Lower leg skin (tissue), 4 donors: Measurements from ENCODE around the gene OR4D1. TPM values are rescaled to one million over a fixed set of nuclear protein-coding genes. Genes with fewer than 3 reads are reported as not detected.

Source experiments
- DNase-seq, 2 donors: peaks; one replicate each; pipeline ENCODE4 v3.0.0-alpha.2; 2019; ENCODE audit warnings: low spot score in 2 of 2
- H3K4me3 ChIP-seq: fragments of 200-600 bp; sonication (generic); 2 replicates; pipeline ENCODE4 v1.5.1; 2017; ENCODE audit warnings: mild to moderate bottlenecking, low read depth; ENCODE audit not compliant: poor library complexity, severe bottlenecking
- CTCF ChIP-seq, 3 donors: fragments of 450-650 bp; IDR thresholded peaks; one replicate each; pipeline ENCODE4 v1.5.1; 2016; ENCODE audit warnings: antibody characterized with exemption in 3 of 3, mild to moderate bottlenecking in 3 of 3, moderate library complexity in 2 of 3
- POLR2A ChIP-seq, 2 donors: fragments of 450-650 bp; IDR thresholded peaks; one replicate each; pipeline ENCODE4 v1.6.1; 2016 to 2017; ENCODE audit warnings: antibody characterized with exemption in 2 of 2, mild to moderate bottlenecking in 1 of 2, moderate library complexity in 1 of 2
- WGBS, 2 donors: methylation state at CpG; one replicate each; pipeline ENCODE4 v1.1.5; 2018; 5-methylcytosine and 5-hydroxymethylcytosine counted together
- intact Hi-C: fragments of 100-400 bp; cut with DNase I; formaldehyde crosslinking; loops from one replicate; pipeline ENCODE4 v1.15.0; 2023; ENCODE audit warnings: low total_unique reads
- total RNA-seq, 4 donors: library from RNA; depleted of rRNA; stranded (reverse); fragments of >200 nt; gene quantifications; one replicate each; pipeline ENCODE4 v1.1.0, GENCODE V29; 2016

Gene OR4D1
- total RNA-seq, 4 donors from 2014 or later = 0.17 TPM; not detected in 3

GRCh38 chr17:58207451-58207850 lies 59.3 kb downstream of the OR4D1 start:
- whole genome bisulfite sequencing, 2 donors = 68 to 77% methylated on average over 3 of the region's 3 CpGs
- DNase-seq = no peak
- intact Hi-C loops = no loop called here
- TF ChIP-seq CTCF (IDR thresholded peaks at IDR 0.05) (no peak), POLR2A (IDR thresholded peaks at IDR 0.05) (no peak)
- H3K4me3 ChIP-seq = no peak overlapping the region

GRCh38 chr17:58208344-58208743 lies 60.2 kb downstream of the OR4D1 start:
- DNase-seq = no peak
- intact Hi-C loops = no loop called here
- TF ChIP-seq CTCF (IDR thresholded peaks at IDR 0.05) (no peak), POLR2A (IDR thresholded peaks at IDR 0.05) (no peak)
- WGBS, 2 donors = 93 to 98% methylated on average over 5 of the region's 5 CpGs
- no peak overlapping the region for H3K4me3 ChIP-seq

Other genes starting within 250 kb of the OR4D1 start
- gene CUEDC1, start 193.0 kb upstream of the OR4D1 start, total RNA-seq = 10 to 100 TPM in 3 of 4 donors, 1 to 10 TPM in 1; 7.5 to 14.3 (median 12.7) TPM
- gene VEZF1, start 160.1 kb upstream of the OR4D1 start, total RNA-seq = 10 to 100 TPM; 30.3 to 56.1 (median 46.6) TPM
- 100 to 1,000 TPM in 2 of 4 donors, 10 to 100 TPM in 2; 82.3 to 128 (median 104) TPM for gene SRSF1, start 141.1 kb upstream of the OR4D1 start, total RNA-seq
- gene DYNLL2, start 65.0 kb upstream of the OR4D1 start, total RNA-seq = 10 to 100 TPM in 3 of 4 donors, 1 to 10 TPM in 1; 9.7 to 14.3 (median 10.9) TPM
- not detected for gene OR4D2, start 18.6 kb downstream of the OR4D1 start, total RNA-seq
- gene EPX, start 44.3 kb downstream of the OR4D1 start, total RNA-seq = not detected
- gene MKS1, start 70.9 kb downstream of the OR4D1 start, total RNA-seq = 10 to 100 TPM; 10.8 to 17.3 (median 14.7) TPM
- under 1 TPM in 2 of 4 donors, not detected in 2; 0.06 to 0.59 TPM for gene LPO, start 90.2 kb downstream of the OR4D1 start, total RNA-seq
- under 1 TPM in 1 of 4 donors, not detected in 3; 0.10 TPM for gene MPO, start 132.6 kb downstream of the OR4D1 start, total RNA-seq
- gene TSPOAP1, start 180.4 kb downstream of the OR4D1 start, total RNA-seq = 10 to 100 TPM in 1 of 4 donors, 1 to 10 TPM in 3; 8.2 to 18.3 (median 8.8) TPM
- gene SUPT4H1, start 203.8 kb downstream of the OR4D1 start, total RNA-seq = 10 to 100 TPM; 49.5 to 89.7 (median 57.5) TPM